ENCODE measurements around the gene DBET. TPM values are rescaled to one million over a fixed set of nuclear protein-coding genes. Genes with fewer than 3 reads are reported as not detected.
"Not testable (repeated sequence)": the region's sequence is repeated elsewhere in the genome, so short reads cannot be mapped to it uniquely, and the experiment has no call there.

DBET gene
- polyA plus RNA-seq, 3 donors = not detected

DNA sequence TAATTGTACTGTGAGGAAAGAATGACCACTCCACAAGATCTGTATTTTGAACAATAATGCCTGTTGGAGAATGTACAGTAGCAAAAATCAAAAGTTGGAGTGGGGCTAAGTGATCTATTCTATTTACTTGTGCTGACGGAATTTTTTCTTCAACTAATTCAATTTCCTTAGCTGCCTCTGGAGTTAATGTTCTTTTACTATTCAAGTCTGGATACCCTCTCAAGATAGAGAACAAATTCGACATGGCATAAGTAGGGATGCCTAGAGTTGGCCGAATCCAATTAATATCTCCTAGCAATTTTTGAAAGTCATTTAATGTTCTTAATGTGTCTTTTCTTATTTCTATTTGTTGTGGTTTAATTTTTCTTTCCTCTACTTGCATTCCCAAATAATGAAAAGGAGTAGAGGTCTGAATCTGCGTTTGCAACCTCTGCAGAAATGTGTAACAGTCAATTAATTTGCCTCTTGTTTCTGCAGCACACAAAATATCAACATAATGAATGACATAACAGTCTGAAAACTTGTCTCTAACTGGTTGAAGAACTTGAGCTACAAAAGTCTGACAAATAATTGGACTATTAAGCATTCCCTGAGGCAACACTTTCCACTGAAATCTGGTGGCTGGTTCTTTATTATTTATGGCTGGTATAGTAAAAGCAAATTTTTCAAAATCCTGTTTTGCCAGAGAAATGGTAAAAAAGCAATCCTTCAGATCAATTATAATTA, 46.4 kb downstream of the DBET start:
- H3K4me1 Mint-ChIP-seq; H3K4me3 Mint-ChIP-seq; H3K4me3 ChIP-seq (replicated peaks in 1 of 3; ENCODE audit: low read depth in 2 of 3, low read length in 3 of 3); H3K27ac Mint-ChIP-seq; H3K27ac ChIP-seq (ENCODE audit: low read depth in 1 of 2, low read length in 2 of 2); H3K36me3 ChIP-seq (replicated peaks in 1 of 2; ENCODE audit: control insufficient read depth in 1 of 2, insufficient read depth in 2 of 2, low read length in 2 of 2); intact Hi-C loops (cut with micrococcal nuclease); H3K9me3 Mint-ChIP-seq; H3K4me2 ChIP-seq (replicated peaks; ENCODE audit: extremely low read depth, low read length, poor library complexity, severe bottlenecking); H4K20me1 ChIP-seq (ENCODE audit: insufficient read depth, low read length); H3K27me3 ChIP-seq (ENCODE audit: control insufficient read depth in 2 of 2, insufficient read depth in 2 of 2, low read length in 2 of 2); H3K79me2 ChIP-seq (ENCODE audit: insufficient read depth, low read length); H3K27me3 Mint-ChIP-seq (ENCODE audit: low read depth in 3 of 3); H2AFZ ChIP-seq (ENCODE audit: insufficient read depth, low read depth, low read length, poor library complexity, severe bottlenecking); H3K9me3 ChIP-seq (replicated peaks in 1 of 2; ENCODE audit: control insufficient read depth in 1 of 2, insufficient read depth in 1 of 2, low read length in 2 of 2); DNase-seq; H3K36me3 Mint-ChIP-seq; H3K9ac ChIP-seq (ENCODE audit: insufficient read depth, low read length, poor library complexity, severe bottlenecking); H3K4me1 ChIP-seq (ENCODE audit: control insufficient read depth in 1 of 2, insufficient read depth in 2 of 2, low read length in 2 of 2): not testable (repeated sequence)
- 94% methylated on average over 3 of the region's 4 CpGs for WGBS (ENCODE audit: insufficient coverage)

DNA sequence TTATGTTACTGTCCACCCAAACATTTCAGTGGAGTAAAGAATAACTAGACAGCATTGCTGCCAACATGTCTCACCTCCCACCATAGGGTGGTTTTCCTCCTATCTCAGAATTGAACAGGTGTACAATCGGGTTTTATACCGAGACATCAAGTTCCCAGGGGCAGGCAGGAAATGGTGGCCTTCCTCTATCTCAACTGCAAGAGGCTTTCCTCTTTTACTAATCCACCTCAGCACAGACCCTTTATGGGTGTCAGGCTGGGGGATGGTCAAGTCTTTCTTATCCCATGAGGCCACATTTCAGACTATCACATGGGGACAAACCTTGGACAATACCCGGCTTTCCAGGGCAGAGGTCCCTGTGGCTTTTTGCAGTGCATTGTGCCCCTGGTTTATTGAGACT, 48.6 kb downstream of the DBET start:
- DNase-seq; H3K4me1 Mint-ChIP-seq; H3K4me2 ChIP-seq (replicated peaks; ENCODE audit: extremely low read depth, low read length, poor library complexity, severe bottlenecking); H3K27ac ChIP-seq (ENCODE audit: low read depth in 1 of 2, low read length in 2 of 2); H3K9me3 Mint-ChIP-seq; H3K27ac Mint-ChIP-seq; H3K9me3 ChIP-seq (replicated peaks in 1 of 2; ENCODE audit: control insufficient read depth in 1 of 2, insufficient read depth in 1 of 2, low read length in 2 of 2); H3K79me2 ChIP-seq (ENCODE audit: insufficient read depth, low read length); H3K4me1 ChIP-seq (ENCODE audit: control insufficient read depth in 1 of 2, insufficient read depth in 2 of 2, low read length in 2 of 2); H3K9ac ChIP-seq (ENCODE audit: insufficient read depth, low read length, poor library complexity, severe bottlenecking); H3K36me3 Mint-ChIP-seq; H3K4me3 Mint-ChIP-seq; H3K4me3 ChIP-seq (replicated peaks in 1 of 3; ENCODE audit: low read depth in 2 of 3, low read length in 3 of 3); H4K20me1 ChIP-seq (ENCODE audit: insufficient read depth, low read length); H3K27me3 Mint-ChIP-seq (ENCODE audit: low read depth in 3 of 3); H2AFZ ChIP-seq (ENCODE audit: insufficient read depth, low read depth, low read length, poor library complexity, severe bottlenecking); H3K27me3 ChIP-seq (ENCODE audit: control insufficient read depth in 2 of 2, insufficient read depth in 2 of 2, low read length in 2 of 2); intact Hi-C loops (cut with micrococcal nuclease); H3K36me3 ChIP-seq (replicated peaks in 1 of 2; ENCODE audit: control insufficient read depth in 1 of 2, insufficient read depth in 2 of 2, low read length in 2 of 2): not testable (repeated sequence)
- WGBS (ENCODE audit: insufficient coverage) = no CpG with 5 or more reads among the region's 3 CpGs

GRCh38 chr4:190114991-190115390, 50.7 kb downstream of the DBET start:
- intact Hi-C loops (cut with micrococcal nuclease); H3K27ac Mint-ChIP-seq; H4K20me1 ChIP-seq (ENCODE audit: insufficient read depth, low read length); H3K36me3 ChIP-seq (replicated peaks in 1 of 2; ENCODE audit: control insufficient read depth in 1 of 2, insufficient read depth in 2 of 2, low read length in 2 of 2); H3K79me2 ChIP-seq (ENCODE audit: insufficient read depth, low read length); H3K4me3 ChIP-seq (replicated peaks in 1 of 3; ENCODE audit: low read depth in 2 of 3, low read length in 3 of 3); H3K36me3 Mint-ChIP-seq; H3K27ac ChIP-seq (ENCODE audit: low read depth in 1 of 2, low read length in 2 of 2); H3K9me3 Mint-ChIP-seq; H3K9ac ChIP-seq (ENCODE audit: insufficient read depth, low read length, poor library complexity, severe bottlenecking); H3K4me2 ChIP-seq (replicated peaks; ENCODE audit: extremely low read depth, low read length, poor library complexity, severe bottlenecking); H3K4me1 ChIP-seq (ENCODE audit: control insufficient read depth in 1 of 2, insufficient read depth in 2 of 2, low read length in 2 of 2); H3K4me1 Mint-ChIP-seq; H3K27me3 ChIP-seq (ENCODE audit: control insufficient read depth in 2 of 2, insufficient read depth in 2 of 2, low read length in 2 of 2); H3K9me3 ChIP-seq (replicated peaks in 1 of 2; ENCODE audit: control insufficient read depth in 1 of 2, insufficient read depth in 1 of 2, low read length in 2 of 2); H3K27me3 Mint-ChIP-seq (ENCODE audit: low read depth in 3 of 3); H3K4me3 Mint-ChIP-seq; DNase-seq; H2AFZ ChIP-seq (ENCODE audit: insufficient read depth, low read depth, low read length, poor library complexity, severe bottlenecking): not testable (repeated sequence)
- 78% methylated on average over 1 of the region's 3 CpGs for WGBS (ENCODE audit: insufficient coverage)

Small RNA genes within 50 kb of the gene (small RNA-seq; reads per million reads assigned to genes)
- not detected for gene RNA5SP174 (ENCODE audit: insufficient read length, low read depth)
- 2.4 reads per million, percentile 7 among the genes with 10 or more reads in this experiment for gene RNA5SP175 (ENCODE audit: insufficient read length, low read depth)

Other genes starting within 250 kb of the DBET start
- 10 to 100 TPM; 26.0 to 46.0 (median 45.8) TPM for gene FRG1, start 123.6 kb upstream of the DBET start, polyA plus RNA-seq
- not detected for gene FRG2, start 37.2 kb upstream of the DBET start, polyA plus RNA-seq
- not detected for gene DUX4, start 109.3 kb downstream of the DBET start, polyA plus RNA-seq